ENCODE results near the gene NCF4.

Gene NCF4

GRCh38 chr22:36835903-36836302 is 24.9 kb upstream of the NCF4 start:
- DNase-seq (ENCODE audit: low read depth in 2 of 3, low spot score in 2 of 3): no peak

GRCh38 chr22:36838119-36839030 is 22.4 kb upstream of the NCF4 start:
- no peak for DNase-seq (ENCODE audit: low read depth in 2 of 3, low spot score in 2 of 3)

GRCh38 chr22:36839356-36840073 is 21.3 kb upstream of the NCF4 start:
- DNase-seq (ENCODE audit: low read depth in 2 of 3, low spot score in 2 of 3): no peak

GRCh38 chr22:36840106-36840505 is 20.7 kb upstream of the NCF4 start:
- DNase-seq (ENCODE audit: low read depth in 2 of 3, low spot score in 2 of 3): no peak

- no peak for DNase-seq (ENCODE audit: low read depth in 2 of 3, low spot score in 2 of 3)
Measured at GRCh38 chr22:36846271-36846670, 14.5 kb upstream of the NCF4 start.

GRCh38 chr22:36846949-36847348 is 13.9 kb upstream of the NCF4 start:
- no peak for DNase-seq (ENCODE audit: low read depth in 2 of 3, low spot score in 2 of 3)

DNA sequence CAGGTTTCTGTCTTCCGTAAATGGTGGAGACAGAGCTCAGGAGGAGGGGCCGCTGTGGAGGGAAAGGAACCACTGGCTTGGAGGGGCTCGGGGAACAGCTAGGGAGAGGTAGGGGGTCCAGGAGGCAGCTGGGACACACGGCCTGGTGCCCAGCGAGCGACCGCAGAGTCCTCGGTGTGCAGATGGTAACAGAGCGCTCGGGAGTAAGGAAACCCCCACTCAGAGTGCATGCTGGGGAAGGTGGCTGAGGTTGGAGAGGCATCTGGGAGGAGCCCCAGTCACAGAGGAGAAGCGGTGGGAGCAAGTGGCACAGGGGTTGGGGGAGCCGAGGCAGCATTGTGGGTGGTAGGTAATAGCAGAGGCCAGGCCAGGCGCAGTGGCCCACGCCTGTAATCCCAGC is 10.8 kb upstream of the NCF4 start:
- DNase-seq (ENCODE audit: low read depth in 2 of 3, low spot score in 2 of 3): no peak

- DNase-seq (ENCODE audit: low read depth in 2 of 3, low spot score in 2 of 3): no peak
Measured at GRCh38 chr22:36850682-36851081, 10.1 kb upstream of the NCF4 start.

DNA sequence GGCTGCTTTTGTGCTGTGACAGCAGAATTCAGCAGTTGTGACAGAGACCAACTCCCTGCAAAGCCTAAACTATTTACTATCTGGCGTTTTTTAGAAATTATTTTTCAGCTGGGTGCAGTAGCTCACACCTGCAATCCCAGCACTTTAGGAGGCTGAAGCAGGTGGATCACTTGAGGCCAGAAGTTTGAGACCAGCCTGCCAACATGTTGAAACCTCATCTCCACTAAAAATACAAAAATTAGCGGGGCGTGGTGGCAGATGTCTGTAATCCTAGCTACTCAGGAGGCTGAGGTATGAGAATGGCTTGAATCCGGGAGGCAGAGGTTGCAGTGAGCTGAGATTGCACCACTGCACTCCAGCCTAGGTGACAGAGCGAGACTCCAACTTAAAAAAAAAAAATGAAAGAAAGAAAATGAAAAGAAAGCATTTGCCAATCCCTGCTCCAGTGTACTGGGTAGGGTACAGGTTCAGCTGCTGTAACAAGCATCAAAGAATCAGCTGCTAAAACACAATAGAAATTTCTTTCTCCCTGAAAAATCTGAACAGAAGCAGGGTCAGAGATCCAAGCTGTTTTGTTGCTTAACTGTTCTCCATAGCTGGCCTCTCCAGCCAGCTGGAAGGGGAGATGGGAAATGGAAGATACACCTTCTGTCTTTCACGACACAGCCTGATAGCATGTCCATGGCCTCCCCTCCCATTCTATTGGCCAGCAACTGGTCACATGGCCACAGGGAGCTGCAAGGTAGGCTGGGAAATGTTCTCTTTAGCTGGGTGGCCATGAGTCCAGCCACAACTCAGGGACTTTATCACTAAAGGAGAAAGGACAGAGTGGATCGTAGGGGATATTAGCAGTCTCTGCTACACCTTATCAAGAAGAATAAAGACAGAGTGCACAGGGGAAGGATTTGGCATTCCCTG is 8.5 kb upstream of the NCF4 start:
- no peak for DNase-seq (ENCODE audit: low read depth in 2 of 3, low spot score in 2 of 3)

GRCh38 chr22:36853407-36854099 is 7.3 kb upstream of the NCF4 start:
- DNase-seq (ENCODE audit: low read depth in 2 of 3, low spot score in 2 of 3): peak; percentile 71 to 94 (median 81)

GRCh38 chr22:36855478-36855877 is 5.3 kb upstream of the NCF4 start:
- DNase-seq (ENCODE audit: low read depth in 2 of 3, low spot score in 2 of 3): no peak

DNA sequence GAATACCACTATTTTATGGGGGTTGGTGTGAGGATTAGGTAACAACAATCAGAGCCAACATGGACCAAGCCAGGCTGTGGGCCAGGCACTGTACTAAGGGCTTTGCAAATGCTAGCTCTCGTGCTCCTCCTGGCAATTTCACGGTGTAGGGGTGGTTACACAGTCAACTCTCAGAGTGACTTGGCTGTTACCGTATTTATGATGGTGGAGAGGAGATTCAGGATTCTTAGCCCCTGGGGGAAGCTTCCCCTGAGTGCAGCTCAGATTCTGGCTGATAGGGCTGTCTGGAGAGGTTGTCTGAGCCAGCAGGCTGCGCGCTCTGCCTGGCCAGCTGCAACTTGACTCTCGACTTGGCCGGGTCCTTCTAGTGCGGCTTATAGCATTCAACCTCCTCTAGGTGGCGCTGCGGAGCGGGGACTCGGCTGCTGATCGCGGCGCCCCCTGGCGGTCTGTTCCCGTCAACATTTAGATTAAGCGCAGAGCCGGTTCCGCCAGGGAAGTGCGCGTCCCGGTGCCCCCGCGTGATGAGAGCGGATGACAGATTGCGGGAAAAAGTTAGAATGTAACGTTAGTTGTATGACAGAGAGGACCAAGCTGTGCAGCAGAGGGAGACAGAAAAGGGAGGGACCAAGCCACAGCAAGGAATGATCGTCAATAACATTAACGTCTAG is 4.5 kb upstream of the NCF4 start:
- peak; percentile 81 to 100 (median 100) for DNase-seq (ENCODE audit: low read depth in 2 of 3, low spot score in 2 of 3)

DNA sequence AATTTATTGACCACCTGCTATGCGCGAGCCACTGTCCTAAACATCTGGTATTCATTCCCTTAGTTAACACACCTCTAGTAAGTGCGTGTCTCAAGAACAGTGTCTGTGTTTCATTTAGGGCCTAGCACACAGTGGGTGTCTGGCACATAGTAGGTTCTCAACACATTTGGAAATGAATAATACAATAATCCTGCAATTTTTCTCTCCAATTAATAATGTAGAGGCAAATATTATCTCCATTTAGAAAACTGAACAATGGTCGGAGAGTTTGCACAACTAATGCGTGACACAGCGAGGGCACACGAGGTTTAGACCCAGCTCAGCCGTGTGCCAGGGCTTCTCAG is 4.0 kb upstream of the NCF4 start:
- DNase-seq (ENCODE audit: low read depth in 2 of 3, low spot score in 2 of 3): no peak

DNA sequence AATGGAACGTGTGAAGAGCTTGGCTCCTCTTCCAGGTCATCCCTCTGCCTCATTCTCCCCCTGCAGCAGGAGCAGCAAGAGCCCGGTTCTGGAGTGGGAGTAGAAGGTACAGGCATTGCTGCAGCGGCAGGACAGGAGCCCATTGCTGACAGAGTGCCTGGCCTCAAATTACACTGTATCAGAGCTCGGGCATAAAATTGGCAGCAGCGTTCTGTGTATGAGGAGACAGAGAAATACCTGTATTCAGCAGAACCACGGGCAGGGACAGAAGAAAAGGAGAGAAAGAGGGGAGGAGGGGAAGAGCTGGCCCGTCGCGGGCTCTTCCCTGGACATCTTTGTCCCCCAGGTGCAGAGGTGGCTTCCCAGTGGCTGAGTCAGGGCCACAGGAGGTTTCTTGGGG is 2.6 kb upstream of the NCF4 start:
- DNase-seq (ENCODE audit: low read depth in 2 of 3, low spot score in 2 of 3): no peak

DNA sequence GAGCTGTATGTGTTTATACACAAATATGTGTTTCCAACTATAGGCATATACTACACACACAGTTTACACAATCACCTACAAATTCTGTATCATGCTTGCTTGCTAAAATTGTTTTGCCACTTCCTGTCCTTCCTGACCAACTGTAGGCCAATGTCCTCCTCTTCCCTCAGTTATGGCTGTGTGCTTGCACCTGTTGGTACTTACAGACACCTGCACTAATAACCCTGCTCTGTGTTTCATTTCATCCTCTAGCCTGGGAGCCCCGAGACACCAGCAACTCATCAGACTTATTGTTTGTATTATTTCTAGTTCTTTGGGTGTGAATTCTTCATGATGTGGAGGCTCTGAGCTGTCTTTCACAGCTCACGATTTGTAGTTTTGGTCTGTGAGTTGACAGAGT is 1.8 kb upstream of the NCF4 start:
- DNase-seq (ENCODE audit: low read depth in 2 of 3, low spot score in 2 of 3): no peak

DNA sequence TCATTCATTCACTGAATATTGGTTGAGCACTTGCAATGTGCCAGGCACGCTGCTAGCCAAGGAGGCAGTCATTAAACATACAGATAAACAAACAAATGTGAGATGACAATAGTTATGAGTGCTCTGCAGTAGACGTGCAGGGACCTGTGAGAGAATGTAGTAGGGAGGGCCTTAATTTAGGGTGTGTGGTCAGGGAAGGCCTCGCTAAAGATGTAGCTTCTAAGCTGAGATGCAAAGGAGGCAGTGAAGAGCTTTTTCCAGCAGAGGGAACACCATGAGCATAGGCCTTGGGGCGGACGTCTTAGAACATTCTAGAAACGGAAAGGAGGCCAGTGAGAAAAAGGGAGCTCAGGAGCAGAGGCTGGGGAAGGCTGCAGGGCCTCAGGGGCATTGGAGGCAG is 789 bp upstream of the NCF4 start:
- no peak for DNase-seq (ENCODE audit: low read depth in 2 of 3, low spot score in 2 of 3)

DNA sequence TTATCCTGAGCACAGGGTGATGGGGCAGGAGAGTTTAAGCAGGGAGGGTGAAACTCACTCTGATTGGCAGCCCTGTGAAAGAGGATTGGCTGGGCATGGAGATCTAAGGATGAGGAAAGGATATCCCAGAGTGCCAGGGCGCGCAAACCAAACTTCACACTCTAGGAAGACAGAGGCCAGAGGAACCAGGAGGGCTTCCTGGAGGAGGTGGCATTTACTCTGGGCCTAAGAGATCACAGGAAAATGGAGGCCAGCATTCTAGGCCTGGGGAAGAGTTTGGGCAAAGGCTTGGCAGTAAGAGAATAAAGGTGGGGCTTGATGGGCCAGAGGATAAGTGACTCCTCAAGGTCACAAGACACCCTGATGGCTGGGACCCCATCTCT is 377 bp upstream of the NCF4 start:
- DNase-seq (ENCODE audit: low read depth in 2 of 3, low spot score in 2 of 3): no peak

DNA sequence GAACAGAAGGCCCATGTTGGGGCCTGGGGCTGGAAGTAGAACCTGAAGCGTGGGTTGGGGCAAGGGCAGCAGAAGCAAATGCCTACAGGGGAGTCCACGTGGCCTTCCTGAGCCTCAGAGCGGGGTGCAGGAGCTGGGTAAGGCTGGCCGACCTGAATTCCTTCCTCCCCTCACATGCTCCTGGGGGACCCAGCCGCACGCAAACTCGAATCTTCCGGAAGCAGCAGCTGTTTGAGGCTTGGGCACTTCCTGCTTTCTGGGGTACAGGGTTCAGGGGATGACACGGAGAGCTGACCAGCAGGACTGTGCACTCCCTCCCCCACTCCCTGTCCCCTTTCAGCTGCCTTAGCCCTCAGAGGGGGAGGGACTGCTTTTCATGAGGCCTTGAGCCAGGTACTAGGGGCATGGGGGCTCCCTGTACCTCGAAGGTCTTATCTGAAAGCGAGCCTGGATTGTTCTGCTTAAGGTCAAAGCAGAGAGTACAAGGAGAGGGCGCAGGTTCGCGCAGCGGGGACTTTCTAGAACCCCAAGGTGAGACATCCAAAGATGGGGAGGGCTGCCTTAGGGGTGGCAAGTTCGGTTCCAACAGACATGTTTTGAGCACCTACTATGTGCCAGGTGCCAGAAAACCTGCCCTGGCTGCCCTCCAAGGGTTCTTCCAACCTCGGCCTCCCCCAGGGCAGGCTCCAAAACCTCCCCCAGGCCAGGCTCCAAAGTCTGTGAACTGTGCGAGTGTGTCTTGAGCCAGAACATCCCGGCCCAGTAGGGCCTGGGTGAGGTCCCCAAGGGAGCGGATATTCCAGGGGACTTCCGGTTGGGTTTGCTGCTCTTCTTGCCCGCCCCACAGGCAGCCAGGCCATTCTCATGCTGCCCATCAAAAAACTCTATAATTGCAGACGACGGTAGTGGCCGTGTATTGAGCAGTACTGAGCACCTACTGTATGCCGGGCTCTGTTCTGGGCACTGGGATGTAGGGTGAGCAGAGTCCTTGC is 1.7 kb downstream of the NCF4 start:
- no peak for DNase-seq (ENCODE audit: low read depth in 2 of 3, low spot score in 2 of 3)

- no peak for DNase-seq (ENCODE audit: low read depth in 2 of 3, low spot score in 2 of 3)
Measured at GRCh38 chr22:36863281-36863680, 2.5 kb downstream of the NCF4 start.

All from activated CD8-positive, alpha-beta memory T cell treated with anti-CD3 and anti-CD28 coated beads for 48 hours (primary cell).